IMR-90 (cell line): Measurements from ENCODE around the gene DNTT. TPM values are rescaled to one million over a fixed set of nuclear protein-coding genes. Genes with fewer than 3 reads are reported as not detected.

Experiments used
- ATAC-seq: fragments of 200-7000 bp; cut with Tn5 transposase; 2 replicates; pipeline ENCODE4 v1.9.1; 2020; ENCODE audit warnings: low read depth, mild to moderate bottlenecking, moderate library complexity
- BruUV-seq: library from RNA; stranded (reverse); fragments of 400-500 nt; replicated peaks from 2 replicates; lab custom pipeline; 2021; lab: Mats Ljungman, UMichigan
- CTCF ChIA-PET: fragments of 300-600 bp; formaldehyde crosslinking; extraction: SDS; loops from one replicate; lab custom pipeline; 2021; ENCODE audit warnings: antibody characterized with exemption; lab: Yijun Ruan, JAX
- POLR2A ChIA-PET: fragments of 300-600 bp; sonication (Branson Sonifier 250); formaldehyde crosslinking; loops from one replicate; lab custom pipeline; 2022; ENCODE audit warnings: antibody characterized with exemption; ENCODE audit not compliant: unreplicated experiment; lab: Charles Lee
- DNase-seq: peaks from one replicate; pipeline ENCODE4 v3.0.0; 2013
- H2AFZ ChIP-seq: replicated peaks from 2 replicates; pipeline ENCODE3; 2013; ENCODE audit warnings: low read length, mild to moderate bottlenecking; ENCODE audit not compliant: poor library complexity
- H2AK5ac ChIP-seq: 2 replicates; pipeline ENCODE4 v1.6.1; 2013; ENCODE audit warnings: low read depth, low read length, inconsistent platforms
- H2AK9ac ChIP-seq: replicated peaks from 2 replicates; pipeline ENCODE3; 2013; ENCODE audit warnings: mild to moderate bottlenecking, low read depth, low read length, moderate library complexity; ENCODE audit not compliant: poor library complexity
- H2BK120ac ChIP-seq: 2 replicates; pipeline ENCODE4 v1.6.1; 2013; ENCODE audit warnings: low read depth, low read length, inconsistent platforms
- H2BK15ac ChIP-seq: 3 replicates; pipeline ENCODE4 v1.6.1; 2013; ENCODE audit warnings: low read depth, low read length, inconsistent platforms
- H2BK20ac ChIP-seq: 2 replicates; pipeline ENCODE4 v1.6.1; 2013; ENCODE audit warnings: low read depth, mild to moderate bottlenecking, inconsistent platforms, low read length, moderate library complexity
- H2BK5ac ChIP-seq: 2 replicates; pipeline ENCODE4 v1.6.1; 2013; ENCODE audit warnings: mild to moderate bottlenecking, low read depth, low read length, inconsistent platforms; ENCODE audit not compliant: poor library complexity, severe bottlenecking
- H3K14ac ChIP-seq: replicated peaks from 2 replicates; pipeline ENCODE4 v1.6.1; 2013; ENCODE audit warnings: low read depth, low read length, inconsistent platforms
- H3K18ac ChIP-seq: 2 replicates; pipeline ENCODE4 v1.6.1; 2013; ENCODE audit warnings: low read depth, low read length, control low read depth
- H3K23ac ChIP-seq: 2 replicates; pipeline ENCODE4 v1.6.1; 2013; ENCODE audit warnings: low read depth, low read length, inconsistent platforms
- H3K27ac ChIP-seq: 2 replicates; pipeline ENCODE4 v1.5.1; 2013; ENCODE audit warnings: mild to moderate bottlenecking, control low read depth, low read length; ENCODE audit not compliant: insufficient read depth
- H3K27me3 ChIP-seq: 2 replicates; pipeline ENCODE4 v1.6.1; 2013; ENCODE audit warnings: low read length; ENCODE audit not compliant: control insufficient read depth, insufficient read depth
- H3K36me3 ChIP-seq: 2 replicates; pipeline ENCODE4 v1.6.1; 2013; ENCODE audit warnings: low read length, mixed read lengths; ENCODE audit not compliant: control insufficient read depth, insufficient read depth
- H3K4ac ChIP-seq: 2 replicates; pipeline ENCODE4 v1.6.1; 2013; ENCODE audit warnings: low read depth, low read length, inconsistent platforms
- H3K4me1 ChIP-seq: 2 replicates; pipeline ENCODE4 v1.6.1; 2013; ENCODE audit warnings: low read length, mixed read lengths; ENCODE audit not compliant: control insufficient read depth, insufficient read depth
- H3K4me2 ChIP-seq: 2 replicates; pipeline ENCODE4 v1.6.1; 2013; ENCODE audit warnings: low read depth, mild to moderate bottlenecking, control low read depth, low read length, moderate library complexity
- H3K4me3 ChIP-seq: 2 replicates; pipeline ENCODE4 v1.5.1; 2013; ENCODE audit warnings: low read depth, mild to moderate bottlenecking, control low read depth, low read length, moderate library complexity; ENCODE audit not compliant: insufficient read depth
- H3K56ac ChIP-seq: 2 replicates; pipeline ENCODE4 v1.6.1; 2013; ENCODE audit warnings: low read length, inconsistent platforms; ENCODE audit not compliant: insufficient read depth; ENCODE audit errors: extremely low read depth
- H3K79me1 ChIP-seq, 2 experiments: 2 replicates each; pipeline ENCODE4 v1.6.1; 2013; ENCODE audit warnings: low read length in 2 of 2, inconsistent platforms in 1 of 2, low read depth in 1 of 2
- H3K9ac ChIP-seq: 2 replicates; pipeline ENCODE4 v1.6.1; 2013; ENCODE audit warnings: low read depth, low read length, control low read depth
- H3K9me1 ChIP-seq: 2 replicates; pipeline ENCODE4 v1.6.1; 2013; ENCODE audit warnings: low read length, inconsistent platforms; ENCODE audit not compliant: insufficient read depth
- H3K9me3 ChIP-seq: 2 replicates; pipeline ENCODE4 v1.6.1; 2013; ENCODE audit warnings: low read length; ENCODE audit not compliant: control insufficient read depth, insufficient read depth
- H4K20me1 ChIP-seq: 2 replicates; pipeline ENCODE4 v1.6.1; 2013; ENCODE audit warnings: low read length, inconsistent platforms; ENCODE audit not compliant: insufficient read depth
- H4K5ac ChIP-seq: 2 replicates; pipeline ENCODE4 v1.6.1; 2013; ENCODE audit warnings: mild to moderate bottlenecking, low read depth, low read length, control low read depth
- H4K8ac ChIP-seq, 2 experiments: 2 replicates each; pipeline ENCODE4 v1.6.1; 2013; ENCODE audit warnings: low read depth in 2 of 2, low read length in 2 of 2, control low read depth in 1 of 2, inconsistent platforms in 1 of 2
- H4K91ac ChIP-seq: 2 replicates; pipeline ENCODE4 v1.6.1; 2013; ENCODE audit warnings: low read depth, low read length, inconsistent platforms; ENCODE audit not compliant: insufficient read depth
- MAFK ChIP-seq: IDR thresholded peaks from 2 replicates; pipeline ENCODE4 v1.6.1; 2012; ENCODE audit warnings: low read depth, low read length, improper control_type of control experiment
- USF2 ChIP-seq: fragments of 150-350 bp; IDR thresholded peaks from 2 replicates; pipeline ENCODE4 v1.6.1; 2017; ENCODE audit warnings: mild to moderate bottlenecking, antibody characterized with exemption, low read length, low read depth
- WGBS, 2 experiments: methylation state at CpG; one replicate each; pipeline versions ENCODE4 v1.1.5 to v1.1.7; 2013; ENCODE audit warnings: missing lambda C conversion rate in 2 of 2; ENCODE audit not compliant: insufficient read length in 1 of 2; ENCODE audit errors: extremely low coverage in 2 of 2; 5-methylcytosine and 5-hydroxymethylcytosine counted together
- dilution Hi-C: fragments of 300-500 bp; cut with HindIII; formaldehyde crosslinking; loops from one replicate; pipeline ENCODE4 v1.14.3; 2018; ENCODE audit warnings: low sequenced_read_pairs; ENCODE audit not compliant: unreplicated experiment
- in situ Hi-C: fragments of 300-500 bp; cut with MboI; formaldehyde crosslinking; loops from 3 replicates; pipeline ENCODE4 v1.14.3; 2019; ENCODE audit warnings: low sequenced_read_pairs, inconsistent platforms, mixed read lengths
- intact Hi-C: fragments of 100-400 bp; cut with micrococcal nuclease; formaldehyde crosslinking; loops from 2 replicates; pipeline ENCODE4 v1.10.0; 2022
- polyA plus RNA-seq, 3 experiments: library from polyadenylated mRNA; depleted of rRNA; stranded (reverse); fragments of >200 nt; gene quantifications; 2 replicates each; pipeline ENCODE4 v1.2.3, GENCODE V29; 2012; ENCODE audit warnings: low replicate concordance in 1 of 3
- total RNA-seq: library from RNA; depleted of rRNA; stranded (reverse); fragments of >200 nt; gene quantifications from 2 replicates; pipeline ENCODE4 v1.2.3, GENCODE V29; 2012

The DNTT gene
- total and polyA plus RNA-seq, 2 of the 4 experiments (the other 2 are of a cell fraction) = not detected

GRCh38 chr10:96317067-96317833 lies 13.0 kb downstream of the DNTT start:
- TF ChIP-seq MAFK (no peak), USF2 (no peak)
- Histone ChIP-seq H3K9me3 (no peaks in the 10 kb centered on the region), H4K91ac (no peak overlapping the region), H3K36me3 (no peaks in the 10 kb centered on the region), H4K8ac (no peak overlapping the region), H3K4me2 (no peak overlapping the region), H2BK20ac (no peak overlapping the region), H3K23ac (no peak overlapping the region), H4K5ac (no peak overlapping the region), H3K27me3 (no peaks in the 10 kb centered on the region), H2BK15ac (no peak overlapping the region), H4K20me1 (no peaks in the 10 kb centered on the region), H3K4me3 (no peak overlapping the region), H3K4ac (no peak overlapping the region), H3K79me1 (no peaks in the 10 kb centered on the region), H2AK5ac (no peak overlapping the region), H3K9ac (no peak overlapping the region), H3K56ac (no peak overlapping the region), H2BK120ac (no peak overlapping the region), H2BK5ac (no peak overlapping the region), H3K14ac (no peak overlapping the region), H3K27ac (no peak overlapping the region), H3K9me1 (no peaks in the 10 kb centered on the region), H2AK9ac (no peak overlapping the region), H2AFZ (no peak overlapping the region), H3K18ac (no peak overlapping the region), H3K4me1 (no peaks in the 10 kb centered on the region)
- DNase-seq (no peak), ATAC-seq (no peak)
- in situ Hi-C loops (no loop called here), dilution Hi-C loops (no loop called here), intact Hi-C loops (no loop called here)
- CTCF ChIA-PET = no interaction called here
- BruUV-seq = no TSS peak
- POLR2A ChIA-PET = no interaction called here
- WGBS, 2 experiments = no CpG with 5 or more reads among the region's 4 CpGs
